DND-41 (cell line): Measurements from ENCODE around the gene MRTFA.

ENCODE experiments used
- ATAC-seq: fragments of 200-7000 bp; cut with Tn5 transposase; 3 replicates; pipeline ENCODE4 v1.9.1; 2021; ENCODE audit warnings: low read depth; ENCODE audit not compliant: insufficient read depth
- DNase-seq: peaks from one replicate; pipeline ENCODE4 v3.0.0-alpha.2; 2020
- H2AFZ ChIP-seq: 2 replicates; pipeline ENCODE4 v1.6.0; 2012; ENCODE audit warnings: low read depth, low read length
- H3K27ac ChIP-seq: 2 replicates; pipeline ENCODE4 v1.5.1; 2012; ENCODE audit warnings: low read length, inconsistent platforms
- H3K27me3 ChIP-seq: fragments of 200-600 bp; sonication (generic); 2 replicates; pipeline ENCODE4 v1.6.0; 2012; ENCODE audit warnings: low read length, mild to moderate bottlenecking, inconsistent platforms; ENCODE audit not compliant: insufficient read depth, poor library complexity
- H3K36me3 ChIP-seq: 2 replicates; pipeline ENCODE4 v1.5.1; 2012; ENCODE audit warnings: low read length, inconsistent platforms; ENCODE audit not compliant: insufficient read depth
- H3K4me1 ChIP-seq: 2 replicates; pipeline ENCODE4 v1.5.1; 2012; ENCODE audit warnings: mild to moderate bottlenecking, low read length; ENCODE audit not compliant: insufficient read depth
- H3K4me2 ChIP-seq: 2 replicates; pipeline ENCODE4 v1.6.0; 2012; ENCODE audit warnings: mild to moderate bottlenecking, moderate library complexity, low read length, inconsistent platforms; ENCODE audit not compliant: insufficient read depth
- H3K4me3 ChIP-seq, 2 experiments: fragments of 200-600 bp in 1 of 2; shearing (Covaris generic) in 1 of 2; 2 replicates each; pipeline ENCODE4 v1.5.1; 2012 to 2016; ENCODE audit warnings: inconsistent platforms in 2 of 2, low read length in 2 of 2, mild to moderate bottlenecking in 2 of 2, low read depth in 1 of 2, moderate library complexity in 1 of 2
- H3K79me2 ChIP-seq: 2 replicates; pipeline ENCODE4 v1.6.0; 2012; ENCODE audit warnings: low read length, inconsistent platforms; ENCODE audit not compliant: insufficient read depth
- H3K9ac ChIP-seq: 2 replicates; pipeline ENCODE4 v1.6.0; 2012; ENCODE audit warnings: low read depth, mild to moderate bottlenecking, inconsistent platforms, low read length, moderate library complexity
- H3K9me3 ChIP-seq: 2 replicates; pipeline ENCODE4 v1.5.1; 2012; ENCODE audit warnings: low read length, moderate library complexity, mild to moderate bottlenecking, inconsistent platforms; ENCODE audit not compliant: insufficient read depth, severe bottlenecking
- H4K20me1 ChIP-seq: 2 replicates; pipeline ENCODE4 v1.6.0; 2012; ENCODE audit warnings: low read length; ENCODE audit not compliant: insufficient read depth
- EZH2 ChIP-seq: IDR thresholded peaks from 3 replicates; pipeline ENCODE4 v1.6.1; 2012; ENCODE audit warnings: borderline replicate concordance, low read depth, mild to moderate bottlenecking, moderate library complexity, low read length, inconsistent platforms; ENCODE audit not compliant: severe bottlenecking
- TF ChIP-seq, protein P1 (sequence below): IDR thresholded peaks from 2 replicates; pipeline ENCODE4 v1.5.1; 2012; ENCODE audit warnings: borderline replicate concordance, low read length, moderate library complexity, mild to moderate bottlenecking; ENCODE audit not compliant: poor library complexity, severe bottlenecking; ENCODE audit errors: extremely low read depth

MRTFA gene

DNA sequence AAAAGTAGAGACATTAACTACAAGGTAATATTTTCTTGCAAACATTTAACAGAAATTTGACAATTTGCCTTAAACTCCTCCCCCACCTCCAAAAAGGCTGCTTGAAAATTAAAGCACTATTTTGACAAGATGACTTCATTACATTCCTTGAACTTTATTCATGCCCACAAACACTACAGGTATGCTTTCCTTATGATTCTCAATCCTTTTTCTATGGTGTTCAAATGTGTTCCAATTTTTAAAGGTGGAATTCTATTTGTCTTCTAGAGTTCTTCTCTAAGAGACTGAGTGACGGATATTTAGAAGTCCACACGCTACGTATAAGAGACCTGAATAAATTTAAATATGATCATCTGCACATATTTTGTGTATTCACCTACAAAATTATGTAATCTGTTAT lies 69.4 kb downstream of the MRTFA start:
- Histone ChIP-seq H3K4me1 (no peaks in the 10 kb centered on the region), H3K4me3 (no peak overlapping the region), H3K9me3 (no peaks in the 10 kb centered on the region), H3K27me3 (no peaks in the 10 kb centered on the region), H3K36me3 (no peaks in the 10 kb centered on the region), H3K9ac (no peak overlapping the region), H3K79me2 (peaks cover 58% of the 10 kb centered on the region), H4K20me1 (peaks cover 6% of the 10 kb centered on the region; the same call in 1 of the 2 replicates), H2AFZ (no peak overlapping the region), H3K4me2 (no peak overlapping the region), H3K27ac (no peak overlapping the region)
- no peak for ATAC-seq
- DNase-seq = no peak
- TF ChIP-seq, protein P1, sequence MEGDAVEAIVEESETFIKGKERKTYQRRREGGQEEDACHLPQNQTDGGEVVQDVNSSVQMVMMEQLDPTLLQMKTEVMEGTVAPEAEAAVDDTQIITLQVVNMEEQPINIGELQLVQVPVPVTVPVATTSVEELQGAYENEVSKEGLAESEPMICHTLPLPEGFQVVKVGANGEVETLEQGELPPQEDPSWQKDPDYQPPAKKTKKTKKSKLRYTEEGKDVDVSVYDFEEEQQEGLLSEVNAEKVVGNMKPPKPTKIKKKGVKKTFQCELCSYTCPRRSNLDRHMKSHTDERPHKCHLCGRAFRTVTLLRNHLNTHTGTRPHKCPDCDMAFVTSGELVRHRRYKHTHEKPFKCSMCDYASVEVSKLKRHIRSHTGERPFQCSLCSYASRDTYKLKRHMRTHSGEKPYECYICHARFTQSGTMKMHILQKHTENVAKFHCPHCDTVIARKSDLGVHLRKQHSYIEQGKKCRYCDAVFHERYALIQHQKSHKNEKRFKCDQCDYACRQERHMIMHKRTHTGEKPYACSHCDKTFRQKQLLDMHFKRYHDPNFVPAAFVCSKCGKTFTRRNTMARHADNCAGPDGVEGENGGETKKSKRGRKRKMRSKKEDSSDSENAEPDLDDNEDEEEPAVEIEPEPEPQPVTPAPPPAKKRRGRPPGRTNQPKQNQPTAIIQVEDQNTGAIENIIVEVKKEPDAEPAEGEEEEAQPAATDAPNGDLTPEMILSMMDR = no peak
- TF ChIP-seq EZH2 = no peak

GRCh38 chr22:40560994-40561515 lies 75.5 kb downstream of the MRTFA start:
- DNase-seq (no peak), ATAC-seq (no peak)
- H3K27ac ChIP-seq = no peak overlapping the region
- H3K4me3 ChIP-seq = no peak overlapping the region
- no peaks in the 10 kb centered on the region for H3K36me3 ChIP-seq
- 0 out of 2 replicates have a peak, but pooled peaks cover 3% of the 10 kb centered on the region for H3K4me1 ChIP-seq
- no peak overlapping the region for H3K9ac ChIP-seq
- no peak overlapping the region for H3K4me2 ChIP-seq
- peaks cover 5% of the 10 kb centered on the region; the same call in 1 of the 2 replicates for H4K20me1 ChIP-seq
- H3K27me3 ChIP-seq = no peaks in the 10 kb centered on the region
- no peaks in the 10 kb centered on the region for H3K9me3 ChIP-seq
- TF ChIP-seq EZH2 = no peak
- TF ChIP-seq, protein P1 = no peak
- H3K79me2 ChIP-seq = peaks cover 61% of the 10 kb centered on the region
- no peak overlapping the region for H2AFZ ChIP-seq

DNA sequence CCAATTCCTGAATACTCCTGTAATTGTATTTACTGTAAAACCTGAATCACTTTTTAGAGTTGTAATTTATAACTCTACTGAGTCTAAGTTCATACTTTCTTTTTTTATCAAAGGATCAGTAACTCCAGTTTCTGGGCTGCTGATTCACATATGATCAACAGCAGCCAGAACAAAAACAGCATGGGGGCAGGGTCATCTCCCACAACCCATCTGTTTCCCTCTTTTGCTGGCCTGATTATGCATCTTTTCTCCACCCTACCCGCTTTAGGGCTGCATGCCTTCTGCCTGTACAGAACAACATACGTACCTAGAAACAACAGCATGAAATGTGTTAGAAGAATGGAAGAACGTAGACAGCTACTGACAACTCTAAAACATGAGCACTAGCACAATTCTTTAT lies 76.0 kb downstream of the MRTFA start:
- no peak overlapping the region for H3K4me2 ChIP-seq
- H2AFZ ChIP-seq = no peak overlapping the region
- no peak; the same call in 2 of the 3 replicates for ATAC-seq
- H3K4me3 ChIP-seq = no peak overlapping the region
- no peak for TF ChIP-seq EZH2
- TF ChIP-seq, protein P1 = no peak
- H3K27me3 ChIP-seq = no peaks in the 10 kb centered on the region
- no peaks in the 10 kb centered on the region for H3K9me3 ChIP-seq
- no peaks in the 10 kb centered on the region for H3K36me3 ChIP-seq
- H3K9ac ChIP-seq = no peak overlapping the region
- peaks cover 5% of the 10 kb centered on the region; the same call in 1 of the 2 replicates for H4K20me1 ChIP-seq
- H3K27ac ChIP-seq = no peak overlapping the region
- no peak for DNase-seq
- H3K79me2 ChIP-seq = peaks cover 56% of the 10 kb centered on the region
- H3K4me1 ChIP-seq = 0 out of 2 replicates have a peak, but pooled peaks cover 3% of the 10 kb centered on the region
